Medulla oblongata (tissue), 1 donor: ENCODE results near the gene ATP4A.
"Not testable (repeated sequence)": the region's sequence is repeated elsewhere in the genome, so short reads cannot be mapped to it uniquely, and the experiment has no call there.

Experiments
- DNase-seq: peaks from one replicate; pipeline ENCODE4 v3.0.0-alpha.2; 2015; ENCODE audit errors: extremely low spot score

ATP4A gene

GRCh38 chr19:35563207-35563829, at the start of gene ATP4A:
Gene ATP4A (minus strand): TSS chr19:35563658. CDS start chr19:35563629, 29 bp downstream.
- DNase-seq = no peak

- DNase-seq = peak; percentile 93
These were observed 49.3 kb upstream of the ATP4A start, which contains the start of gene HAUS5 for GRCh38 chr19:35612559-35613321. Gene HAUS5 (plus strand): TSS chr19:35612735. CDS start chr19:35612795, 60 bp downstream.

- no peak for DNase-seq
These were observed 48.7 kb upstream of the ATP4A start for GRCh38 chr19:35612224-35612558.

- DNase-seq = no peak
These were observed 46.4 kb upstream of the ATP4A start for GRCh38 chr19:35609851-35610353.

- DNase-seq = no peak
These were observed 44.8 kb upstream of the ATP4A start for GRCh38 chr19:35608251-35608650.

- no peak for DNase-seq
These were observed 44.2 kb upstream of the ATP4A start for GRCh38 chr19:35607661-35608060.

GRCh38 chr19:35607170-35607569, 43.7 kb upstream of the ATP4A start:
- not testable (repeated sequence) for DNase-seq

GRCh38 chr19:35604436-35604835, 41.0 kb upstream of the ATP4A start:
- DNase-seq = not testable (repeated sequence)

- no peak for DNase-seq
These were observed 38.5 kb upstream of the ATP4A start for GRCh38 chr19:35601971-35602370.

- no peak for DNase-seq
These were observed 33.0 kb upstream of the ATP4A start for GRCh38 chr19:35596366-35596999.

GRCh38 chr19:35595928-35596327, 32.5 kb upstream of the ATP4A start:
- no peak for DNase-seq

GRCh38 chr19:35595026-35595425, 31.6 kb upstream of the ATP4A start:
- not testable (repeated sequence) for DNase-seq

- DNase-seq = peak; percentile 25
These were observed 28.8 kb upstream of the ATP4A start for GRCh38 chr19:35592226-35592625.

- no peak for DNase-seq
These were observed 27.4 kb upstream of the ATP4A start for GRCh38 chr19:35590875-35591274.

- DNase-seq = no peak
These were observed 23.9 kb upstream of the ATP4A start for GRCh38 chr19:35587321-35587720.

- no peak for DNase-seq
These were observed 22.4 kb upstream of the ATP4A start, which contains the start of gene PMIS2 for GRCh38 chr19:35585848-35586247. Gene PMIS2 (plus strand): TSS chr19:35586173. CDS start chr19:35586260, 87 bp downstream.

- DNase-seq = no peak
These were observed 19.3 kb upstream of the ATP4A start for GRCh38 chr19:35582760-35583159.

- no peak for DNase-seq
These were observed 15.2 kb upstream of the ATP4A start for GRCh38 chr19:35578707-35579106.

GRCh38 chr19:35577918-35578317, 14.5 kb upstream of the ATP4A start:
- no peak for DNase-seq

- DNase-seq = no peak
These were observed 8.0 kb upstream of the ATP4A start for GRCh38 chr19:35571406-35571965.

- DNase-seq = no peak
These were observed 5.9 kb upstream of the ATP4A start for GRCh38 chr19:35569281-35569781.

- DNase-seq = no peak
These were observed 3.3 kb upstream of the ATP4A start for GRCh38 chr19:35566738-35567137.
